Calu3 (cell line): ENCODE measurements around the gene SPEM1. TPM values are rescaled to one million over a fixed set of nuclear protein-coding genes. Genes with fewer than 3 reads are reported as not detected.

Experiments used
- BruUV-seq: library from RNA; stranded (reverse); fragments of 400-500 nt; replicated peaks from 2 replicates; lab custom pipeline; 2021; lab: Mats Ljungman, UMichigan
- CTCF ChIA-PET: fragments of 300-600 bp; sonication (Branson Sonifier 250); formaldehyde crosslinking; loops from one replicate; lab custom pipeline; 2022; ENCODE audit warnings: antibody characterized with exemption; lab: Charles Lee
- DNase-seq: peaks from one replicate; pipeline ENCODE4 v3.0.0; 2022
- H3K27ac Mint-ChIP-seq: one replicate; pipeline ENCODE4 v1.8.0; 2022; ENCODE audit warnings: mixed read lengths; ENCODE audit not compliant: unreplicated experiment
- H3K27me3 Mint-ChIP-seq: one replicate; pipeline ENCODE4 v1.8.0; 2022; ENCODE audit warnings: mixed read lengths; ENCODE audit not compliant: unreplicated experiment
- H3K36me3 Mint-ChIP-seq: one replicate; pipeline ENCODE4 v1.8.0; 2022; ENCODE audit warnings: mild to moderate bottlenecking, moderate library complexity, mixed read lengths; ENCODE audit not compliant: insufficient read depth, unreplicated experiment
- H3K4me1 Mint-ChIP-seq: one replicate; pipeline ENCODE4 v1.8.0; 2022; ENCODE audit warnings: mild to moderate bottlenecking, low read depth, mixed read lengths; ENCODE audit not compliant: unreplicated experiment
- H3K4me3 Mint-ChIP-seq: one replicate; pipeline ENCODE4 v1.8.0; 2022; ENCODE audit warnings: mild to moderate bottlenecking, low read depth, moderate library complexity, mixed read lengths; ENCODE audit not compliant: unreplicated experiment
- H3K9me3 Mint-ChIP-seq: one replicate; pipeline ENCODE4 v1.8.0; 2022; ENCODE audit warnings: low read depth, mixed read lengths; ENCODE audit not compliant: unreplicated experiment
- intact Hi-C: fragments of 100-400 bp; cut with micrococcal nuclease; formaldehyde crosslinking; loops from one replicate; pipeline ENCODE4 v1.10.0; 2022; ENCODE audit not compliant: unreplicated experiment
- total RNA-seq: library from RNA; stranded (reverse); gene quantifications from 2 replicates; pipeline ENCODE4 v1.2.3, GENCODE V29; 2022
- TF ChIP-seq, protein P1 (sequence below): fragments of 200-600 bp; IDR thresholded peaks from one replicate; pipeline ENCODE4 v1.8.0; 2022; ENCODE audit warnings: antibody characterized with exemption; ENCODE audit not compliant: unreplicated experiment

Gene SPEM1
- total RNA-seq, 1 experiment from 2014 or later = not detected

DNA sequence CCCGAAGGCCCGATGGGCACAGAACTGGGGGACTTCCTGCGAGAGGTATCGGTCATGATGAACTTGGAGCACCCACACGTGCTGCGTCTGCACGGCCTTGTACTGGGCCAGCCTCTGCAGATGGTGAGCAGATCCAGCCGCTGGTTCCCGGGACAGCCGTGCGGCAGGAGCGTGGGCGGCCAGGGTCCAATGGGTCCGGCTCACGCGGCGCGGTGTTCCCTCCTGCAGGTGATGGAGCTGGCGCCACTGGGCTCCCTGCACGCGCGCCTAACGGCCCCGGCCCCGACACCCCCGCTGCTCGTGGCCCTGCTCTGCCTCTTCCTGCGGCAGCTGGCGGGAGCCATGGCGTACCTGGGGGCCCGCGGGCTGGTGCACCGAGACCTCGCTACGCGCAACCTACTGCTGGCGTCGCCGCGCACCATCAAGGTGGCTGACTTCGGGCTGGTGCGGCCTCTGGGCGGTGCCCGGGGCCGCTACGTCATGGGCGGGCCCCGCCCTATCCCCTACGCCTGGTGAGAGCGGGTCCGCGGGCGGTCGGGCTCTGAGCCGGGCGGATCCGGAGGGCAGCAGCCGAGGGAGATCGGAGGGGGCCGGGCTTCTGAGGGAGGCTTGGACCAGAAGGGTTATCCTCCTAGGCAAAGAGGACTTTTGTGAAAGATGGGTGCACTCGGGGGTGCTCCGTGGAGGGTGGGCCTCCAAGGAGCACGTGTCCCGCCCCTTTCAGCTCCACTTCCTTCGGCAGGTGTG lies 36.2 kb upstream of the SPEM1 start:
- Mint-ChIP-seq H3K27me3 (no peaks in the 10 kb centered on the region), H3K9me3 (no peaks in the 10 kb centered on the region), H3K27ac (no peak overlapping the region), H3K4me1 (peaks cover 8% of the 10 kb centered on the region), H3K4me3 (no peak overlapping the region), H3K36me3 (peaks cover 49% of the 10 kb centered on the region)
- intact Hi-C loops = no loop called here
- no peak for DNase-seq
- TF ChIP-seq, protein P1, sequence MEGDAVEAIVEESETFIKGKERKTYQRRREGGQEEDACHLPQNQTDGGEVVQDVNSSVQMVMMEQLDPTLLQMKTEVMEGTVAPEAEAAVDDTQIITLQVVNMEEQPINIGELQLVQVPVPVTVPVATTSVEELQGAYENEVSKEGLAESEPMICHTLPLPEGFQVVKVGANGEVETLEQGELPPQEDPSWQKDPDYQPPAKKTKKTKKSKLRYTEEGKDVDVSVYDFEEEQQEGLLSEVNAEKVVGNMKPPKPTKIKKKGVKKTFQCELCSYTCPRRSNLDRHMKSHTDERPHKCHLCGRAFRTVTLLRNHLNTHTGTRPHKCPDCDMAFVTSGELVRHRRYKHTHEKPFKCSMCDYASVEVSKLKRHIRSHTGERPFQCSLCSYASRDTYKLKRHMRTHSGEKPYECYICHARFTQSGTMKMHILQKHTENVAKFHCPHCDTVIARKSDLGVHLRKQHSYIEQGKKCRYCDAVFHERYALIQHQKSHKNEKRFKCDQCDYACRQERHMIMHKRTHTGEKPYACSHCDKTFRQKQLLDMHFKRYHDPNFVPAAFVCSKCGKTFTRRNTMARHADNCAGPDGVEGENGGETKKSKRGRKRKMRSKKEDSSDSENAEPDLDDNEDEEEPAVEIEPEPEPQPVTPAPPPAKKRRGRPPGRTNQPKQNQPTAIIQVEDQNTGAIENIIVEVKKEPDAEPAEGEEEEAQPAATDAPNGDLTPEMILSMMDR = no peak
- BruUV-seq = no TSS peak
- CTCF ChIA-PET = no interaction called here

DNA sequence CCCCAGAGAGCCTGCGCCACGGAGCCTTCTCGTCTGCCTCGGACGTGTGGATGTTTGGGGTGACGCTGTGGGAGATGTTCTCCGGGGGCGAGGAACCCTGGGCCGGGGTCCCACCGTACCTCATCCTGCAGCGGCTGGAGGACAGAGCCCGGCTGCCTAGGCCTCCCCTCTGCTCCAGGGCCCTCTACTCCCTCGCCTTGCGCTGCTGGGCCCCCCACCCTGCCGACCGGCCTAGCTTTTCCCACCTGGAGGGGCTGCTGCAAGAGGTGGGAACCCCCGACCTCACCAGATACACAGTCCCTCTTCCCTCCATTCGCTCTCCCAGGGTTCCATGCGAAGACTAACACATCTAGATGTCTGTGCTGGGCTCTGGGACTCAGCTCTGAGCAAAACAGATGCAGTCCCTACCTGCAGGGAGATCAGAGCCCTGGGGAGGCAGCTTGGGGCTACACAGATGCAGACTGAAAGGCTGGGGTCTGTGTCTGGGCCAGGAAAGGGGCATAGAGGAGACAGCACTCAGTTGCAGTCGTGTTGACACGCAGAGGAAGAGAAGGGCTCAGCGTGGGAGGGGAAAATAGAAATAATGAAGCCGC lies 35.5 kb upstream of the SPEM1 start:
- no peak overlapping the region for H3K4me3 Mint-ChIP-seq
- peaks cover 8% of the 10 kb centered on the region for H3K4me1 Mint-ChIP-seq
- H3K36me3 Mint-ChIP-seq = peaks cover 49% of the 10 kb centered on the region
- CTCF ChIA-PET = no interaction called here
- no peak for DNase-seq
- H3K27ac Mint-ChIP-seq = no peak overlapping the region
- no peaks in the 10 kb centered on the region for H3K9me3 Mint-ChIP-seq
- TF ChIP-seq, protein P1 = no peak
- H3K27me3 Mint-ChIP-seq = no peaks in the 10 kb centered on the region
- no TSS peak for BruUV-seq
- intact Hi-C loops = no loop called here

DNA sequence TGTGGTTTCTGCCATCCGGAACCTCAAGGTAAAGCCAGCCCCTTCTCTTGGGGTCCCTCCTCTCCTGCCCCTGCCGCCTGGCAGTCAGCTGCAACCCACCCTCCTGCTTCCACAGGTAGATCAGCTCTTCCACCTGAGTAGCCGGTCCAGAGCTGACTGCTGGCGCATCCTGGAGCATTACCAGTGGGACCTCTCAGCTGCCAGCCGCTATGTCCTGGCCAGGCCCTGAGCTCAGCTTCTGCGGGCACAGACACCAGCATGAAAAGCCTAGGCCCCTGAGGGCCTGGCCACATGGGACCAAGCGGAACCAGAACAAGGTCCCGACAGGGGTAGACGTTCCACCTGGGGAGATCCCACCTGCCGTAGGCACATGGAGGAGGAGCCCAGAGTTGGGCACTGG lies 31.3 kb upstream of the SPEM1 start:
- no peak for DNase-seq
- BruUV-seq = no TSS peak
- no peak overlapping the region for H3K27ac Mint-ChIP-seq
- TF ChIP-seq, protein P1 = no peak
- H3K4me1 Mint-ChIP-seq = no peaks in the 10 kb centered on the region
- intact Hi-C loops = no loop called here
- CTCF ChIA-PET = no interaction called here
- no peaks in the 10 kb centered on the region for H3K27me3 Mint-ChIP-seq
- H3K36me3 Mint-ChIP-seq = peaks cover 34% of the 10 kb centered on the region
- H3K9me3 Mint-ChIP-seq = no peaks in the 10 kb centered on the region
- H3K4me3 Mint-ChIP-seq = no peak overlapping the region

DNA sequence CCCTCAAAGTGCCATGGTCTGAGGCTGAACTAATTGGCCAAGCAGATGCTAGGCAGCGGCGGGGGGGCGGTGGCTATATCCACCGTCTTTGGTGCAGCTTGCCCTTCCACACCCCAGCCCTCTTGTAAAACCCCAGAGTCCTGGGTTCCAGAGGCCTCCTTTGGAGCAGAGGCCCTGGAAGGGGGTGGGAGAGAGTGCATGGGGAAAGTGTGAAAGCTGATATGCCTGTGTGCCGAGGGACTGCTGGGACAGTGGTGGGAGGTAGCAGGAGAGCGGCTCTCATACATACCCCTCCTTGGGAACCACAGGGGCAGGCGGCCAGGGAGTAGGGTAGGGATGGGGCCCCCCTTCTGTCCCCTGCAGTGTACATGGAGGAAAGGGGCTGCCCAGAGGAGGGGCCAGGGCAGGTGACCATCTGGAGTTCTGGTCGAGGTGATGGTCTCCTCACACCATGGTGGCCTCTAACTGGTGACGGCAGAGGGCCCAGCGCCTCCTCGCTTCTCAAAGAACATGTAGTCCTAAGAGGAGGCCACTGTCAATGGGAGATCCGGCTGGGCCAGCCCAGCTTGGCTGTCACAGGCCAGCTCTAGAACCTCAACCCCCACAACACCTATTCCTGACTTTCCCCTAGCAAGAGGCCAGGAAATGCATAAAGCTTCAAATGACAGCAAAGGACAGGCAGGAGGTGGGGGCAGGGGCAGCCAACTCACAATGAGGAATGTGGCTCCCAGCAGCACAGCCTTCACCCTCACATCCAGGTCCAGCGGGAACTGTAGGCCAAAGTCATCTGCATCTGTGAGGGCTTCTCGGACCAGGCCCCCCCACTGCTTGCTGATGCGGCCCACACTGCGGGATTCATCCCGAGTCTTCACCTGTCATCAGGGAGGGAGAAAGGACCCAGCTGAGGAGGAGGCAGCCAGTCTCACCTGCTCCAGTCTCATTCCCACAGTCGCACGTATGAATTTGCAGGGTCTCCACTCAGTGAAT lies 29.9 kb upstream of the SPEM1 start:
- no peaks in the 10 kb centered on the region for H3K27me3 Mint-ChIP-seq
- TF ChIP-seq, protein P1 = no peak
- peaks cover 37% of the 10 kb centered on the region for H3K36me3 Mint-ChIP-seq
- intact Hi-C loops = no loop called here
- H3K27ac Mint-ChIP-seq = no peak overlapping the region
- BruUV-seq = TSS peak; percentile 13
- DNase-seq = no peak
- CTCF ChIA-PET = no interaction called here
- H3K4me3 Mint-ChIP-seq = no peak overlapping the region
- H3K9me3 Mint-ChIP-seq = no peaks in the 10 kb centered on the region
- H3K4me1 Mint-ChIP-seq = peaks cover 7% of the 10 kb centered on the region
